ENCODE results near the gene ITPRID2.
A peak's percentile ranks its signal among the peaks of the same experiment; 100 is the strongest.

DNA sequence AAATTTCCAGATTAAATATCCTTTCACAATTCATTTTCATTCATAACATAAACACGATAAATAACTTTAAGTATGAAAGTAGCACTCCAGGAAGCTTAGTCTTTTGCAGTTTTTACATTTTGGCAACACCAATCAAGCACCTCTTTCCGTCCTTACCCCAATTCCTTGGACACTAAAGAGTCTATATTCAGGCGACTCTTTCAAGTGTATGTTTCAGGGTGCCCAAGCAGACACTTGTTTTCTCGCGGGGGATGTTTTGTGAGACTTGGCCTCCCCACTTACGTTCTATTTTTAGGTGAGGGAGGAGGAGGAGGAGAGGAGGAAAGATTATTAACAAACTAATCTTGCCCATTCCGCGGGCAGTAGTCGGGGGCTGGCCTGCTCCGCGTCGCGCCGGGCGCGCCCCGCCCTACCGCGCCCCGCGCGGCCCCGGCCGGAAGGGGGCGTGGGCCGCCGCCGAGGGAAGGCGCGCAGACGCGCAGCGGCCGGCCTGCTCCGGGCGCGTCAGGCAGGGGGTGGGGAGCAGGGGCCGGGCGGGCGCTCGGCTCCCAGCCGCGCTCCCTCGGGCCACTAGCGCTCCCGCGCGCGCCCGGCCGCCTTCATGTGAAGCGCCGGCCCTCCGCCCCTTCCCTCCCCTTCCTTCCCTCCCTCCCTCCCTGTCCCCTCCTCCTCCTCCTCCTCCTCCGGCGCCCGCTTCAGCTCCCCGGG lies at the start of gene ITPRID2:
- TF ChIP-seq, protein P1, sequence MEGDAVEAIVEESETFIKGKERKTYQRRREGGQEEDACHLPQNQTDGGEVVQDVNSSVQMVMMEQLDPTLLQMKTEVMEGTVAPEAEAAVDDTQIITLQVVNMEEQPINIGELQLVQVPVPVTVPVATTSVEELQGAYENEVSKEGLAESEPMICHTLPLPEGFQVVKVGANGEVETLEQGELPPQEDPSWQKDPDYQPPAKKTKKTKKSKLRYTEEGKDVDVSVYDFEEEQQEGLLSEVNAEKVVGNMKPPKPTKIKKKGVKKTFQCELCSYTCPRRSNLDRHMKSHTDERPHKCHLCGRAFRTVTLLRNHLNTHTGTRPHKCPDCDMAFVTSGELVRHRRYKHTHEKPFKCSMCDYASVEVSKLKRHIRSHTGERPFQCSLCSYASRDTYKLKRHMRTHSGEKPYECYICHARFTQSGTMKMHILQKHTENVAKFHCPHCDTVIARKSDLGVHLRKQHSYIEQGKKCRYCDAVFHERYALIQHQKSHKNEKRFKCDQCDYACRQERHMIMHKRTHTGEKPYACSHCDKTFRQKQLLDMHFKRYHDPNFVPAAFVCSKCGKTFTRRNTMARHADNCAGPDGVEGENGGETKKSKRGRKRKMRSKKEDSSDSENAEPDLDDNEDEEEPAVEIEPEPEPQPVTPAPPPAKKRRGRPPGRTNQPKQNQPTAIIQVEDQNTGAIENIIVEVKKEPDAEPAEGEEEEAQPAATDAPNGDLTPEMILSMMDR (IDR thresholded peaks at IDR 0.05 in 2 of 3, conservative IDR thresholded peaks at IDR 0.05 in 1 of 3; ENCODE audit: control insufficient read depth in 2 of 3, extremely low read depth in 1 of 3, insufficient read depth in 1 of 3, low read depth in 3 of 3, low read length in 3 of 3), result peak in 1 of 3 experiments; percentile 4; a peak in 2 of 6 replicates
- TF ChIP-seq SIN3A (IDR thresholded peaks at IDR 0.05; ENCODE audit: low read depth, low read length) (no peak), NFYB (IDR thresholded peaks at IDR 0.05; ENCODE audit: insufficient read depth, low read depth, low read length) (no peak), SUZ12 (IDR thresholded peaks at IDR 0.05; ENCODE audit: unreplicated experiment) (no peak), POLR2A (IDR thresholded peaks at IDR 0.05; ENCODE audit: low read depth, low read length) (peak; percentile 65; the same call in 1 of the 2 replicates), DPF2 (IDR thresholded peaks at IDR 0.05) (no peak), ASH2L (IDR thresholded peaks at IDR 0.05; ENCODE audit: borderline replicate concordance, low read depth) (no peak)
- TF ChIP-seq, protein P2, sequence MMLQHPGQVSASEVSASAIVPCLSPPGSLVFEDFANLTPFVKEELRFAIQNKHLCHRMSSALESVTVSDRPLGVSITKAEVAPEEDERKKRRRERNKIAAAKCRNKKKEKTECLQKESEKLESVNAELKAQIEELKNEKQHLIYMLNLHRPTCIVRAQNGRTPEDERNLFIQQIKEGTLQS (IDR thresholded peaks at IDR 0.05; ENCODE audit: borderline replicate concordance, extremely low read depth, low read depth, low read length), result no peak
- TF ChIP-seq, protein P3, sequence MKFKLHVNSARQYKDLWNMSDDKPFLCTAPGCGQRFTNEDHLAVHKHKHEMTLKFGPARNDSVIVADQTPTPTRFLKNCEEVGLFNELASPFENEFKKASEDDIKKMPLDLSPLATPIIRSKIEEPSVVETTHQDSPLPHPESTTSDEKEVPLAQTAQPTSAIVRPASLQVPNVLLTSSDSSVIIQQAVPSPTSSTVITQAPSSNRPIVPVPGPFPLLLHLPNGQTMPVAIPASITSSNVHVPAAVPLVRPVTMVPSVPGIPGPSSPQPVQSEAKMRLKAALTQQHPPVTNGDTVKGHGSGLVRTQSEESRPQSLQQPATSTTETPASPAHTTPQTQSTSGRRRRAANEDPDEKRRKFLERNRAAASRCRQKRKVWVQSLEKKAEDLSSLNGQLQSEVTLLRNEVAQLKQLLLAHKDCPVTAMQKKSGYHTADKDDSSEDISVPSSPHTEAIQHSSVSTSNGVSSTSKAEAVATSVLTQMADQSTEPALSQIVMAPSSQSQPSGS (IDR thresholded peaks at IDR 0.05; ENCODE audit: low read length), result no peak
